Fibroblast of skin of right biceps (primary cell): Measurements from ENCODE around the gene SPSB1.

Source experiments
- DNase-seq: peaks from one replicate; pipeline ENCODE4 v3.0.0-alpha.2; 2013

Gene SPSB1

GRCh38 chr1:9260059-9260766, 32.5 kb upstream of the SPSB1 start:
- DNase-seq: no peak

GRCh38 chr1:9261496-9261895, 31.2 kb upstream of the SPSB1 start:
- DNase-seq: no peak

GRCh38 chr1:9262096-9262986, 30.4 kb upstream of the SPSB1 start:
- DNase-seq: no peak

- no peak for DNase-seq
Measured at GRCh38 chr1:9263276-9263855, 29.3 kb upstream of the SPSB1 start.

GRCh38 chr1:9263984-9264872, 28.5 kb upstream of the SPSB1 start:
- no peak for DNase-seq

- no peak for DNase-seq
Measured at GRCh38 chr1:9265037-9265436, 27.7 kb upstream of the SPSB1 start.

- DNase-seq: no peak
Measured at GRCh38 chr1:9265968-9266367, 26.7 kb upstream of the SPSB1 start.

GRCh38 chr1:9267352-9267686, 25.4 kb upstream of the SPSB1 start:
- DNase-seq: no peak

- no peak for DNase-seq
Measured at GRCh38 chr1:9267827-9268581, 24.7 kb upstream of the SPSB1 start.

- DNase-seq: no peak
Measured at GRCh38 chr1:9269078-9269501, 23.6 kb upstream of the SPSB1 start.

GRCh38 chr1:9269721-9270120, 23.0 kb upstream of the SPSB1 start:
- DNase-seq: no peak

GRCh38 chr1:9270290-9270883, 22.3 kb upstream of the SPSB1 start:
- no peak for DNase-seq

GRCh38 chr1:9271283-9271682, 21.4 kb upstream of the SPSB1 start:
- DNase-seq: peak; percentile 61

- DNase-seq: no peak
Measured at GRCh38 chr1:9271861-9272595, 20.7 kb upstream of the SPSB1 start.

- no peak for DNase-seq
Measured at GRCh38 chr1:9273177-9273576, 19.5 kb upstream of the SPSB1 start.

- no peak for DNase-seq
Measured at GRCh38 chr1:9275161-9275560, 17.5 kb upstream of the SPSB1 start.

GRCh38 chr1:9275567-9276034, 17.1 kb upstream of the SPSB1 start:
- DNase-seq: peak; percentile 86

GRCh38 chr1:9278116-9278515, 14.6 kb upstream of the SPSB1 start:
- no peak for DNase-seq

- no peak for DNase-seq
Measured at GRCh38 chr1:9278585-9279153, 14.0 kb upstream of the SPSB1 start.

GRCh38 chr1:9279172-9279840, 13.4 kb upstream of the SPSB1 start:
- DNase-seq: peak; percentile 21
